ENCODE results near the gene SST.

GRCh38 chr3:187719628-187720336 is 49.6 kb upstream of the SST start:
- TF ChIP-seq CTCF (IDR thresholded peaks at IDR 0.05) (no peak), POLR2A (IDR thresholded peaks at IDR 0.05) (no peak)

All from uterus (tissue), 2 donors.